AG04449 (cell line): ENCODE measurements around the gene ACSM6.
"Not testable (repeated sequence)": the region's sequence is repeated elsewhere in the genome, so short reads cannot be mapped to it uniquely, and the experiment has no call there.

ENCODE experiments used
- CTCF ChIA-PET: fragments of 350-600 bp; formaldehyde crosslinking; extraction: SDS; loops from one replicate; lab custom pipeline; 2021; ENCODE audit warnings: antibody characterized with exemption; lab: Yijun Ruan, JAX
- POLR2A ChIA-PET: fragments of 400-600, 350-600 bp; formaldehyde crosslinking; extraction: SDS; loops from one replicate; lab custom pipeline; 2020; ENCODE audit warnings: antibody characterized with exemption, inconsistent platforms; lab: Yijun Ruan, JAX
- DNase-seq: peaks from one replicate; pipeline ENCODE4 v3.0.0-alpha.2; 2010; ENCODE audit warnings: low read depth, low spot score
- H3K4me3 ChIP-seq: 2 replicates; pipeline ENCODE4 v1.5.1; 2011; ENCODE audit warnings: low read depth, mild to moderate bottlenecking, control low read depth, low read length
- CTCF ChIP-seq: IDR thresholded peaks from one replicate; pipeline ENCODE4 v1.5.1; 2011; ENCODE audit warnings: mild to moderate bottlenecking, moderate library complexity, low read length, control low read depth, inconsistent platforms; ENCODE audit not compliant: insufficient read depth; ENCODE audit errors: missing control alignments

ACSM6 gene

GRCh38 chr10:95234951-95235350, 40.9 kb downstream of the ACSM6 start:
- ChIA-PET CTCF (interaction anchor here (0.6 to 16.9 kb wide), 8 partner anchors 9 to 129 kb away, joined by 3 to 274 read pairs (median 32); no protein-coding TSS in a partner anchor), POLR2A (no interaction called here)
- TF ChIP-seq CTCF, result no peak

GRCh38 chr10:95235676-95236067, 41.6 kb downstream of the ACSM6 start:
- CTCF ChIA-PET, result interaction anchor here (0.9 to 16.9 kb wide), 8 partner anchors 8 to 128 kb away, joined by 5 to 274 read pairs (median 32); no protein-coding TSS in a partner anchor
- POLR2A ChIA-PET, result no interaction called here
- no peak overlapping the region for H3K4me3 ChIP-seq
- no peak for TF ChIP-seq CTCF
- no peak for DNase-seq

More at GRCh38 chr10:95234951-95235350, 40.9 kb downstream of the ACSM6 start:
- H3K4me3 ChIP-seq, result no peak overlapping the region
- no peak for DNase-seq

GRCh38 chr10:95236068-95236903, 42.2 kb downstream of the ACSM6 start:
- H3K4me3 ChIP-seq, result no peak overlapping the region
- no peak for TF ChIP-seq CTCF
- ChIA-PET CTCF (interaction anchor here (0.7 to 16.9 kb wide), 9 partner anchors 10 to 128 kb away, joined by 3 to 274 read pairs (median 6); no protein-coding TSS in a partner anchor), POLR2A (interaction anchor here (0.6 kb wide), 1 partner anchor 893 kb away, joined by 3 read pairs; no protein-coding TSS in a partner anchor)
- DNase-seq, result no peak

- POLR2A ChIA-PET, result interaction anchor here (0.6 kb wide), 1 partner anchor 892 kb away, joined by 3 read pairs; no protein-coding TSS in a partner anchor
Observed at GRCh38 chr10:95237376-95238170, 43.5 kb downstream of the ACSM6 start.

GRCh38 chr10:95240096-95240495, 46.1 kb downstream of the ACSM6 start:
- POLR2A ChIA-PET, DNase-seq, H3K4me3 ChIP-seq: not testable (repeated sequence)

More at GRCh38 chr10:95237376-95238170, 43.5 kb downstream of the ACSM6 start:
- CTCF ChIA-PET, result interaction anchor here (0.7 to 16.9 kb wide), 8 partner anchors 9 to 193 kb away, joined by 3 to 274 read pairs (median 29); no protein-coding TSS in a partner anchor
- no peak for TF ChIP-seq CTCF
- H3K4me3 ChIP-seq, result no peak overlapping the region
- no peak for DNase-seq

GRCh38 chr10:95240811-95241210, 46.8 kb downstream of the ACSM6 start:
- no peak overlapping the region for H3K4me3 ChIP-seq
- no peak for DNase-seq
- ChIA-PET POLR2A (no interaction called here), CTCF (interaction anchor here (0.8 to 16.9 kb wide), 11 partner anchors 18 to 611 kb away, joined by 3 to 601 read pairs (median 4); no protein-coding TSS in a partner anchor)
- TF ChIP-seq CTCF, result no peak

More at GRCh38 chr10:95240096-95240495, 46.1 kb downstream of the ACSM6 start:
- CTCF ChIA-PET, result interaction anchor here (1.3 to 16.9 kb wide), 7 partner anchors 31 to 611 kb away, joined by 3 to 601 read pairs (median 10); no protein-coding TSS in a partner anchor
